Ammon's horn (tissue), 1 donor: ENCODE results near the gene CNOT6.

ENCODE experiments used
- DNase-seq: peaks from one replicate; pipeline ENCODE4 v3.0.0-alpha.2; 2016; ENCODE audit warnings: low spot score

The CNOT6 gene

DNA sequence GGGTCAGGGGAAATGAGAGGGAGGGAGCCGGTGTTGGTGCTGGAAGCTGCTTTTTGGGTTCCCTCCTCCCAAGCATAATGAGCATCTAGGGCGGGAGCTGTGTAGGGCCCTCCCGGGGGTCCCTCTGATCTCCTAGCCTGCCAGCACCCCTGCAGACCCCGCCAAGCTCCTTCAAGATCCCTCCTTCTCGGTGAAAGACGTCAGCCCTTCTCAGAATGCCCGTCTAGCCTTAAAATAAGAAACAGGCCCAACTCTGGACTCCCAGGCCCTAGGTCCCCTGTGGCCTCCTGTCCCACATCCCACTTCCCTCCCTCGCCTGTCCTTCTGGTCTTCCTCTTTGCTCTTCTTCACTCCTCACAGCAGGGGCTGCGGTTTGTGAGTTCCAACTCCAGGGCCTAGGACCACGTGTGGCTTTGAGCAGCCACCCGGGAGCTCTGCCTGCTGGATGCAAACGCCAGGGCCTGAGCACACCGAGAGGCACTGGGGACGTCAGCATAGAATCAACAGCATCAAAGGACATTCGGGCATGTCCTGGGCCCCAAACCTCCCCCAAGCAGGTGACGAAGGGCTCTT is 105.9 kb downstream of the CNOT6 start:
- DNase-seq: no peak

DNA sequence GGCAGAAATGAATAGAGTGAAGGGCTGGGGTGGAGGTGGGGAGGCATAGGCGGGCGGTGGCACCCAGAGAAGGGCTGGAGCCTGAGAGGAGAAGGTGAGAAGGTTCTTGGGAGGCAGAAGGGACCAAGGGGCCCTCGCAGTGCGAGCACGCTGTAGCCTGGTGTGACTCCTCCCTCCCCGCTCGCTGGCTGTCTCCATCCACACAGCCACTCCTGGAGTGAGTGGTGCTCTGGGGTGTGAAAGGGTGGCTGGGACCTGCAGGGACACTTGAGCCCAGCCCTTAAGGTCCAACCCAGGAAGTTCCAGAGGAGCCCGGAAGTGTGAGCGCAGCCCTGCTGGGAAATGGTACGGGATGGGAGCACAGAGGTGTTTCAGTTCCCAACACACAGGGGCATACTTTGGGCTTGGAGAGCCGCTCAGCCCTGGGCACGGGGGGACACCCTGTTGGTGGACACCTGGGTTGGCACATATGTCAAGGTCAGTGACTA is 106.4 kb downstream of the CNOT6 start:
- no peak for DNase-seq

DNA sequence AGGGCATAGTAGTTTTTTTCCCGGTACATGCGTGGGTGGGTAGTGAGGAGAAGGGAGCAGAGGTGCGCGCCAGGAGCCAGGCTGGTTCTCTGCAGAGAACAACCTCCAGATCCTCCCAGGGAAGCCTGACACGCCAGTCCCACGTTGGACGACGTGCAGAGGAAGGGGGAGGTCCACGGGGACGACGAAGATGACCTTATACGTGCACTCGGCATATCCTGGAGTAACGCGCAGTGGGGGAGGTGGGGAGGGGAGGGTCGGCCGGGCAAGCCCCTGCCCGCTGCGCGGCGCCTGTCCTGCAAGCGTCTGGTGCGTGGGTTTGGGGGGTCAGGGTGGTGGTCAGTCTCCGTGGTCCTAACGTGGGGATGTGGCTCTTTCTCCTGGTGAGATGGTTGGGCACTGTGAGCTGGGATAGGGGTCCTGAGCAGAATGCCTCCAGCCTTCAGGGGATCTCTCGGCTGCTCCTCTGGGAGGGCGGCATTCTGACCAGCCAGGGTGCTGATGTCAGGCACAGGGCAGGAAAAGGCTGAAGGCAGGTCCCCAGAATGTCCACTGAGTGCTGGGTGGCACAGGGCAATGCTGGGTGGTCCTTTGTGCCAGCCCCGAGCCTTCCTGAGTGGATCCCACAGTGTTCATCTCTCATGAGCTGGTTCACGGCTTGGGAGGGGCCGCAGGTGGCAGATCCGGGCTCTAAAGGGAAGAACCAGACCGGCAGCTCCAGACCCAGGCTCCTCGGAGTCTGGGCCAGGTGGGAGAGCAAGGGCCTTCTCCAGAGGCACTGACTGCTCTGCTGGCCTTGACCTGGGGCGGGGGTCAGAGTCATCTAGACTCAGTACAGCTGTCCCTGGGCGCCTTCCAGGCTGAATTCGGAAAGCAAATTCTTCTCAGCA is 107.7 kb downstream of the CNOT6 start:
- no peak for DNase-seq

DNA sequence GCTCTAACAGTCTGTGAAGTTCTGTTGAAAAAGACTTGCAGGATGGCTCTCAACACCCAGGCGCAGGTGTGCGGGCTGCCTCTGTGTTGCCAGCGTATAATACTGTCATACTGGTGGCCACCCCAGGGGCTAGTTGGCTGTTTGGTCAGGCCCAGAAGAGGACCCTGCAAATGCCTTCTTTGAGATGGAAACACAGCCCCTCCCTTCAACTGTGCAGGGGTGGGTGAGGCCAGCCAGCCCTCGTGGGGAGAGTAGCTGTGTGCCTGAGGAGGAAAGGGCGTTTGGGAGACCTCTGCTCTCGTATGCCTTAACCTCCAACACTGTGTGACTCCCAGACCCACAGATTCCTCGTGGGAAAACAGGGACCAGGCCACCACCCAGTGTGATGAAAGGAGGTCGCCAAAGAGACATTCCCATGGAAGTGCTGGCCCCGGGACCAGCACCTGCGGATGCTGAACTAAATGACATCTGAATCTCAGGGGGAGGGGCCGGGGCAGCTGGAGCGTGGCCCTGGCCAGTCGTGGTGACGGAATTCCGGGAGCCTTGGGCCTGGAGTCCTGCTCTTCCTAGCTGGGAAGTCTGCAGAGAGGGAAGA is 108.4 kb downstream of the CNOT6 start:
- no peak for DNase-seq

DNA sequence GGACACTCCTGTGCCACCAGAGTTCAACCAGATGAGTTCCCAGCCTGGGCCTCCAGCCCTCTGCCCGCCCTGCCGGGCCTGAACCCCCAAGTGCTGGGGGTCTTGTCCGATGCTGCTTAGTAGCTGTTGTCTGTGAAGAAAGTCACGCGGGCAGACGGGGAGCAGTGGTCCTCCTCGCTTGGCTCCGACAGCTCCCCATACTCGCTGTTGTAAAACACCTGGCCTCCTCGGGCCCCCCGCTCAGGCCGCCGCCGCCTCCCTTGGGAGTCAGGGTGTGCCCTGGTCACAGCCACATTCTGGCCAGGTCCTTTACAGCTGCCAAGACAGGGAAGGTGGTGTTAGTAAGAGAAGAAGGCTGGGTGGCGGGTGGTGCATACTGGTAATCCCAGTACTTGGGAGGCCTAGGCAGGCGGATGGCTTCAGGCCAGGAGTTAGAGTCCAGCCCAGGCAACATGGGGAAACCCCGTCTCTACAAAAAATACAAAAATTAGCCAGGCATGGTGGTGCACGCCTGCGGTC is 109.0 kb downstream of the CNOT6 start:
- DNase-seq: no peak

DNA sequence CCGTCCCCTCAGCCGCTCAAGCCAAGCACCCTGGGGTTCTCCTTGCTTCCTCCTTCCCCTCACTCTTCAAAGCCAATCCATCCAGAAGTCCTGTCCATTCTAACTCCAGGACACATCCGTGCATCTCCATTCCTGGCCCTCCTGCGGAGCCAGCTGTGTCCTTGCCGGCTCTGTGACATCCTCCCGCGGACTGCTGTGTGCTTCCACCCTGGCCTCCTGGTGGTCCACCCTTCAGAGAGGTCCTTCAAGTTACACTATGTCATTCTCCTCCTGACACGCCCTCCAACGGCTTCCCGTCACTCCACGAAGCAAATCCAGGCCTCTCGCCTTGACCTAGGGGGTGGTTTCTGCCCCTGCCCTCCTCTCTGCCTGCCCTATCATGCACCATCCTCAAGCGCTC is 110.1 kb downstream of the CNOT6 start:
- no peak for DNase-seq

DNA sequence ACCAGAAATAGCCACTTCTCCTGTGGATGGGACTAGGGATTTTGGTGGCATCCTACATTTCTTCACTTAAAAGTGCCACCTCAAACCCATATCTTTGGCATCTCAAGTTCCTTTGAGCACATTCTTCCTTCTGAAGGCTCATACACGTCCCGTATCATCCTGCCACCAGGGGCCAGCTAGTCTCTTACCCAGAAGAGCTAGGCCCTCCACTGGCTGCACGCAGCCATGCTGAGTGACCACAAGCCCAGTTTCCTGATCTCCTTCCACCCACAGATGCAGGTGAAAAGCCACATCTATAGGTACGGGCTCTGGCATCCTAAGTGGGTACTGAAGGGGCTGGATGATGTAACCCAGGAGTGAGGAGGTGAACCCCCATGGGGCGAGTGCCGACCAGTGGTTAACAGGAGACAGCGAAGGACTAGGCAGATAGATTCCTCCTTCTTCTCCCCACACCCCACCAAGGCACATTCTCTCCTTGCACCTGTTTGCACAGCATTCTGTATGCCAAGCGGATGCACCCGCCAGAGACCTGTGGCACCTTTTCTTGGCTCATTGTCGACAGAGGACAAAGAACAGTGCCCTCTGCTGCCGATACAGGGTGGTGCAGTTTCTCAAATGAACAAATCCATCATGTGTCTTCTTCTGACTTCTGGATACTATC is 111.5 kb downstream of the CNOT6 start:
- peak; percentile 32 for DNase-seq

DNA sequence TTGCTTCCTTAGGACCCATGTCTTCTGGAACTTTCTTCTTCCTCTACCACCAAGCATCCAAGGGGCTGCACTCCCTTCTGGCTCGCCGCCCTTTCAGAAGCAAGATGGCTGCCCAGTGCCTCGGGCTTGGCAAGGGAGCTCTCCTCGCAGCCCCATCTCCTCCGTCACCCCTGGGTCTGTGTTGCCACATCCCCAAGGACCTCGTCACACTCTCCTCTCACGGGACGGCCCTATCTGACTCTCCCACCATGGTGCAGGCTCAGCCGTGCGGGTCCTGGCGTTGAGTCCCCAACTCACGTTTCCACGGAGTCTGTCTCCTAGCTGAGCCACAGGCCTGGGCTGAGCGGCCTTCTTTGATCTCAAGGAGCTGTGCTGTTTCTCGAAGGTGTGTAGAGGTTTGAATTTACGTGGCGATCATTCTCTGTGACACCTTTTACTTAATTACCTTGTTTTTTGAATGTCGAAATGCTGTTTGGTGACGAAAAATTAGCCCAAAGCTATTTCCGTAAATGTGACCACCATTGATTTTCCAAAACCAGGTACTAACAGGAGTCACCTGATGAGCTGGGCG is 112.1 kb downstream of the CNOT6 start:
- DNase-seq: no peak

DNA sequence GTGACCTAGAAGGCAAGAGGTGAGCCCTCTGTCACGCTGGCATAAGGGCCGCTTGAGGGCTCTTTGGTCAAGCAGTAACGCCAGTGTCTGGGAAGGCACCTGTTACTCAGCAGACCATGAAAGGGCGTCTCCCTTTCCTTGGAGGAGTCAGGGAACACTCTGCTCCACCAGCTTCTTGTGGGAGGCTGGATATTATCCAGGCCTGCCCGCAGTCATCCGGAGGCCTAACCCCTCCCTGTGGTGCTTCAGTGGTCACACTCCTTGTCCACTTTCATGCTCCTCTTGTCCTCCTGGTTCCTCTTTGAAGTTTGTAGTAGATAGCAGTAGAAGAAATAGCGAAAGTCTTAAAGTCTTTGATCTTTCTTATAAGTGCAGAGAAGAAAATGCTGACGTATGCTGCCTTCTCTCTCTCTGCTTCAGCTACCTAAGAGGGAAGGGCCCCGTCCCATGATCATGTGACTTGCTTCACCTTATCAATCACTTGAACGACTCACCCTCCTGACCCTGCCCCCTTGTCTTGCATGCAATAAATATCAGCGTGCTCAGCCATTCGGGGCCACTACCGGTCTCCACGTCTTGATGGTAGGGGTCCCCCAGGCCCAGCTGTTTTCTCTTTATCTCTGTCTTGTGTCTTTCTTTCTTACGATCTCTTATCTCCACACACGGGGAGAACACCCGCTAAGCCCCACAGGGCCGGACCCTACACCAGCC is 113.8 kb downstream of the CNOT6 start:
- no peak for DNase-seq

DNA sequence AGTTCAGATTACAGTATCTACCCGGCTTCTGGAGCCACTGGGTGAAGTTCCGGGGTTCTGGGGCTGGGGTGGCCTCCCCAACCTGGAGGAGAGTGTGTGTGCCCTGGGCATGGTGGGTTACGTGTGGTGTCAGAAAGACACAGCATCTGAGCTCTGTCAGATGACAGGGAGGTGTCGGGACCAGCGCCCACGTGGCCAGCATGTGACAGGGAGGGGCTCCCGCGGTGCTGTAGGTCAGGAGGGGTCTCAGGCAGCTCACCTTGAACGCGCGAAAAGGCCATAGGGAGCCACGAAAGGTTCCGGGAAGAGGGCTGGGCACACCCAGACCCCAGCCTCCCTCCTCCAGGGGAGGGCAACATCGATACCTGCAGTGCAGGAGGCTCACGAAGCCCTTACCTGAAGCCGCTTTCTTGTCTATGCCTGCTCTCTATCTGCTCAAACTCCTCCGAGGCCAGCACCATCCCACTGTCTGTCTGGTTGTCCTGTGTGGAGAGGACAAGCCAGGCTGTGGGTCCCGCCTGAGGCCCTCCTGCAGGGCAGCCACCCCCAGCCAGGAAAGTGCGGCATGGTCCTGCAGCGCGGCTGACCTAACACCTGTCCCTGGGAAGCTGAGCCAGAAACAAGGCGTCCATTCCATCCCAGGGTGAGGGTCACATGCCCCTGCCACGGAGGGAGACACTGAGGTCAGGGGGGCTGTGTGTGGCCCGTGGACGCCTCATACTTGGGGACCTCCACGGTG is 114.6 kb downstream of the CNOT6 start:
- DNase-seq: no peak

DNA sequence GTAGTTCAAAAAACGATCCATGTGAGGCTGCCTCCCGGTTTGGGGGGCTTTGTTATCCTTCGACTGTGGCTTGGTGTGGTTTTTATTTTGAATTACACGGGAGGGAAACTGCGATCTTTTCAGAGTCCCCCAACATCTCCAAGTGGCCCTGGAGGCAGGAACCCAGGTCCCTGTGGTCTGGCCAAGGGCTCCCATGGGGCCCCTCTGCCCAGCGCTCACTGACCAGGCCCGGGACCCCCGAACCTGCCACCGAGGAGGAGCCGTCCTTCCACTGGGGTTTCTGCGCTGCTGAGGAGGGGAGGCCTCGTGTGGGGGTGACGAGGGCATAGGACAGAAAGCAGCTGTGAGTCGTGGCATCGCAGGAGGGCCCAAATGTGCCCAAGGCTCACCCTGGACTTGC is 115.2 kb downstream of the CNOT6 start:
- no peak for DNase-seq

DNA sequence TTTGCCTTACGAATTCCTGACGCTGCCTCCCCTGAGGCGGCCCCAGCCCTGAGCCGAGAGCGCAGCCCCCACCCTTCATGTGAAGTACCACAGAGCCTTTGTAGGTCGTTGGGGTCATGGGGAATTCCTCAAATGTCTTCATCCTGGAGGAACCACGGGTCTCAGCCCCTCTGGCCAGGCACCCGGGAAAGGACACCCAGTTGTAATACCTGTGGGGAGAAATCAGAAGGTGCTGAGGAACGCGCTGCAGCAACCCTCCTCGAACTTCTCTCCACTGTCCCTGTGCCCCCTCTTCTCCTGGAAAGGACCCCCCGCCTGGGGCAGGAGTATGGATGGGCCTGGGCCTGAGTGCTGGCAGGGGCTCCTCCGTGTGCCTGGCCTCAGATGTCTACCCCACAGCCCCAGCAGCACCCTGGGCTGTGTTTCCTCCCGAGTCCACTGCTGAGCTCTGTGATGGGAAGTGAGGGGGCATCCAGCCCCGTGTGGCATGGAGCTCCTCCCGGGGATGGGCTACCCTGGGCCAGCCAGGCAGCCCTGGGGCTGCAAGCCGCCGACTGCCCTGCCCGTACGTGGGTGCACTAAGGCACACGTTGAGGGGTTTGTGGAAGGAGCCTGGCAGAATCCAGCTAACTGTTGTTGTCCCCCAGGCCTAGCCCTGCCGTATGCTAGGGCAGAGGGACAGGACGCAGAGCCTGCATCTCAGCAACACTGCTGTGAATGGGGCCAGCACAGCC is 115.8 kb downstream of the CNOT6 start:
- no peak for DNase-seq

DNA sequence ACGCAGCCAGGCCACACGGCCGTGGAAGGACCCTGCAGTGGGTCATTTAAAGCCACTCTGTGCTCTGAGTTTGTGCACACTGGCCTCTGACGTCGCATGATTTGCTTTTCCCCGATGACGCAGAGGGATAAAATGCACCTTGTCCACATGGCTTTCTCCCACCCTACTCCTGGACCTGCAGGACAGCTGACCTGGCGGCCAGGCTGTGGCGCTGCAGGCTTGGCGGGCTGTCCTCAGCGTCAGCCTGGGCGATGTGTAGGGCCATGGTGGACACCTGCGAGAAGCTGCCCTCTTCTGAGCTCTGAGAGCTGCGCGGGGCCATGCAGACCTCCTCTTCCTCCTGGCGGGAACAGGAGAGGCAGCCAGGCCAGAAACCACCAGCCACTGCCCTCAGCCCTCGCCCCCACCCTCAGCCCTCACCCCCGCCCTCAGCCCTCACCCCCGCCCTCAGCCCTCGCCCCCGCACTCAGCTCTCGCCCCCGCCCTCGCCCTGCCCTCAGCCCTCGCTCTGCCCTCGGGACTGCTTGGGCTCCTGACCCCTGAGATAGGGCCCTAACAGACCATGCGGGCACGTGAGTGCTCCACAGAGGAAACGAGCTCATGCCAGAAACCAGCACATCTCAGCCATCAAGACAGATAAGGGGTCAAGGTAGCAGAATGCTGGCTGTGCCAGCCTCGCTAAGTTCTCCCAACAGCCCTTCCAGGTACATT is 117.1 kb downstream of the CNOT6 start:
- DNase-seq: no peak

DNA sequence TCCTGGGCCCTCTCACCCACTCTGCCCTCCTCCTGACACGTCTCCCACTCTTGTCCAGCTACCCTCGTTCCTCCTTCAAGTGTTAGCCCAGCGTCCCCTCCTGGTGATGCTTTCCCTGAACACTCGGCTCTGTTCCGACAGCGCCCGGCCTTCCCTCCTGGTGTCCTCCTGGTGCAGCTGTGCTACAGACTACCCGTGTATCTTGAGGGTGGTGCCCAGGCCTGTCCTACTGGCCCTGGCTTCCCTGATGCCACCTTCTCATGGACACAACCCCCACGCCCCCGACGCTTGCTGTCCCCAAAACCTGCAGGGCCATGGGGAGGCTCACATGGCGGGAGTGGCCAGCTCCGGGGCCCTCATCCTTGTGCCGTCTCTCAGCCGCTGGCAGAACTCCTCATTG is 118.5 kb downstream of the CNOT6 start:
- no peak for DNase-seq

DNA sequence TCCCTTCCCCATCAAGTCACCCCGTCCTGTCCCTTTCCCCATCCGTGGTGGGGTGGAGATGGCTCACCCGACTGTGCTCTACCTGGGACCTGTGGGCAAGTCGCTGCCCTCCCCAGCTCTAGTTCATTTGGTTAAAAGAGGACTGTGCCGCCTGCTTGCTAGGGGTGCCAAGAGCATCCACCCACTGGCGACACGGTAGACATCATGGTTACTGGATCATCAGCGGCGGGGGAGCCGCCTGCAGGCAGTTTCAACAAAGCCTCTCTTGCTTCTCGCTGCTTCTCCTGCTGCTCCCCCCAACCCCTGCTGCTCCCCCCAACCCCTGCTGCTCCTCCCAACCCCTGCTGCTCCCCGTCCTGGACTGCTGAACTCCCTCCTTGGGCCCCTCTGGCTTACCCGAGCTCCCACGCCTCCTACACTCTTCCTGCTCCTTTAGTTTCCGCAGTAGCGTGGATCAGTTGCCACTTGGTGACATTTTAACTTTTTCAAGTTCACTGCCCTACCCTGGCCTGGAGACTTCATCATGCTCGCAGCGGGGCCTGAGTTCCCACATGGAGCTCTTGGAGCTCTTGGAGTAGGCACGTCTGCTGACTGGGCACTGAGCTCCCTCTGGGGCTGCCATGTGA is 119.1 kb downstream of the CNOT6 start:
- no peak for DNase-seq

DNA sequence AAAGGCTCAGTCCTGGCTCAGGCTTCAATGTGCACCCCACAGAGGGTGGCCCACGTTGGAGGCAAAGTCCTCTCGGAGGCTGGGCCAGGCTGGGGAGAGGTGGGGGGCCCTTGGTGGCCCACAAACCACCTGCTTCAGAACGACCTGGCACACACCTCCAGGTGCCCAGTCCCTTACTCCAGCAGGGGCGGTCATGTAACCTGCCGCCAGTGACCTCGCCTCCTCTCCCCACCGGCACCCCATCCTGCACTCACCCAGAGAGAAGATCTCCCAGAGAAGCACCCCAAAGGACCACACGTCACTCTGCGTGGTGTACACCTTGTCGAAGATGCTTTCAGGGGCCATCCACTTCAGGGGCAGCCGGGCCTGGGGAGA is 119.6 kb downstream of the CNOT6 start:
- DNase-seq: no peak

DNA sequence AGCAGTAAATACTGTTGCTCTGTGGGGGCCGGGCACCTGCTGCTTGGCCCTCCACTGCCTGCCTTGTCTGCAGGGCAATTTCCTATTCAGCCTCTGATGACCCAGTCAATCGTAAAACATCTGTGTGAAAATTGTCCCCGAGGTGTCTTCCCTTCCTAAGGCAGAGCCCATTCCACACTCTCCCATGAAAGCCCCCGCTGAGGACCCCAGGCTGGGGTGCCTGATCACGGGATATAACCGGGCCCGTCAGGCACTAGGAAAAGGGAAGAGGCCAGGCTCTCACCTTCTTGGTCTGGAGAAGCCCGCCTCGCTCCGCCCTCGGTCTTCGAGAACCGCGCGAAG is 124.3 kb downstream of the CNOT6 start:
- no peak for DNase-seq

DNA sequence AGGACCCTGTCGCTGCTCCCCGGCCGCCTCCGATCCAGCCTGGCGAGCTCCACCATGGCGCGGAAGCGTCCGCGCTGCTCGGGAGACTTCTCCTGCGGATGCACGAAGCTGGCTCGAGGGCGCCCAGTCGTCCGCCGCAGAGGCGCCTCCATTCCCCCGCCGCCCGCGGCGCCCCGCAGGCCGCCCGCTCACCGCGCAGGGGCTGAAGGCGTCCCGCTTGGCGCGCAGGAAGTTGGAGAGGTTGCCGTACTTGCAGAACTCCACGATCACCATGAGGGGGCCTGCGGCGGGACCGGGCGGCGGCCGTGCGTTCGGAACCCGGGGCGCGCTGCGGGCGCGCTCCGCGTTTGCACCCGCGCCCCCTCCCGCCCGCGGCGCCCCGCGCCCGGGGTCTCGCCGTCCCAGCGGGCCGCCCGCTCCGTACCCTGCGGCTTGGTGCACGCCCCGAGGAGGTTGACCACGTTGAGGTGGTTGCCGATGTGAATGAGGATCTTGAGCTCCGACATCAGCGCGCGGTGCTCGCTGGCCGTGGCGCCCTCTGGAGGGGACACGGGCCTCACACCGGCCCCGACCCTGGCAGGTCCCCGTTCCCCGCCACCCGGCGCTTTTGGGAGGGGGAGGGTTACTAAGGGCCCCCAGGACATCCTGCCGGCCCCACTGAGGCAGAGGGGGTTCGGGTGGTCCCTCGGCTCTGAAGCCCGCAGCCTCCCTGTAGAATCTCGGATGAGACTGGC is 124.8 kb downstream of the CNOT6 start:
- no peak for DNase-seq
